Measurements from ENCODE around the gene MEF2C. TPM values are rescaled to one million over a fixed set of nuclear protein-coding genes. Genes with fewer than 3 reads are reported as not detected.

The MEF2C gene
- total RNA-seq, 1 experiment from 2014 or later: 1.7 TPM

DNA sequence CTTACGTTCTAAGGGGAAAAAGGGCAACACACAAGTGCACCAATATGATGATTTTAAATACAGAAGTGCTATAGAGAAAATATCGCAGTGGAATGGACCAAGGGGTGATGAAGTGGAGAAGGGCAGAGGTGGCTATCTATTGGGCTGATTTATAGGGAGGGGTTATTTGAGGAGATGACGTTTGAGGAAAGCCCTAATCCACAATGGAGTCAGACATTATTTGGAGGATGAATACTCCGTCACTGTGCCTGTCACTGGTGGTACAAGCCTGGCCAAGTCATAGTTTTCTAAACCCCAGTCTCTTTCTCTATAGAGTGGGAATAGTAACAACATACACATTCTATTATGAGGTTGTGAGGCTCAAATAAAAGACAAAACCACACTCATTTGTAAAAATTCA lies 48.5 kb downstream of the MEF2C start:
- Mint-ChIP-seq H3K4me3 (no peak overlapping the region), H3K36me3 (no peaks in the 10 kb centered on the region), H3K9me3 (no peaks in the 10 kb centered on the region), H3K4me1 (peaks cover 10% of the 10 kb centered on the region), H3K27ac (no peak overlapping the region), H3K27me3 (ENCODE audit: low read depth) (no peaks in the 10 kb centered on the region)
- ATAC-seq (no peak), DNase-seq (ENCODE audit: low spot score) (no peak)
- no peak for TF ChIP-seq ZNF416 (CRISPR knock-in tag; IDR thresholded peaks at IDR 0.05)
- TF ChIP-seq, protein P1, sequence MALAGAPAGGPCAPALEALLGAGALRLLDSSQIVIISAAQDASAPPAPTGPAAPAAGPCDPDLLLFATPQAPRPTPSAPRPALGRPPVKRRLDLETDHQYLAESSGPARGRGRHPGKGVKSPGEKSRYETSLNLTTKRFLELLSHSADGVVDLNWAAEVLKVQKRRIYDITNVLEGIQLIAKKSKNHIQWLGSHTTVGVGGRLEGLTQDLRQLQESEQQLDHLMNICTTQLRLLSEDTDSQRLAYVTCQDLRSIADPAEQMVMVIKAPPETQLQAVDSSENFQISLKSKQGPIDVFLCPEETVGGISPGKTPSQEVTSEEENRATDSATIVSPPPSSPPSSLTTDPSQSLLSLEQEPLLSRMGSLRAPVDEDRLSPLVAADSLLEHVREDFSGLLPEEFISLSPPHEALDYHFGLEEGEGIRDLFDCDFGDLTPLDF (CRISPR knock-in tag; IDR thresholded peaks at IDR 0.05): no peak
- no peak for TF ChIP-seq FOXP1 (CRISPR knock-in tag; IDR thresholded peaks at IDR 0.05; ENCODE audit: borderline replicate concordance)
- TF ChIP-seq, protein P2, sequence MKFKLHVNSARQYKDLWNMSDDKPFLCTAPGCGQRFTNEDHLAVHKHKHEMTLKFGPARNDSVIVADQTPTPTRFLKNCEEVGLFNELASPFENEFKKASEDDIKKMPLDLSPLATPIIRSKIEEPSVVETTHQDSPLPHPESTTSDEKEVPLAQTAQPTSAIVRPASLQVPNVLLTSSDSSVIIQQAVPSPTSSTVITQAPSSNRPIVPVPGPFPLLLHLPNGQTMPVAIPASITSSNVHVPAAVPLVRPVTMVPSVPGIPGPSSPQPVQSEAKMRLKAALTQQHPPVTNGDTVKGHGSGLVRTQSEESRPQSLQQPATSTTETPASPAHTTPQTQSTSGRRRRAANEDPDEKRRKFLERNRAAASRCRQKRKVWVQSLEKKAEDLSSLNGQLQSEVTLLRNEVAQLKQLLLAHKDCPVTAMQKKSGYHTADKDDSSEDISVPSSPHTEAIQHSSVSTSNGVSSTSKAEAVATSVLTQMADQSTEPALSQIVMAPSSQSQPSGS (CRISPR knock-in tag; IDR thresholded peaks at IDR 0.05; ENCODE audit: borderline replicate concordance, low read depth): no peak
- TF ChIP-seq KAT7 (CRISPR knock-in tag; IDR thresholded peaks at IDR 0.05; ENCODE audit: borderline replicate concordance): no peak
- TF ChIP-seq SMAD4 (CRISPR knock-in tag; IDR thresholded peaks at IDR 0.05): no peak
- TF ChIP-seq, protein P3, sequence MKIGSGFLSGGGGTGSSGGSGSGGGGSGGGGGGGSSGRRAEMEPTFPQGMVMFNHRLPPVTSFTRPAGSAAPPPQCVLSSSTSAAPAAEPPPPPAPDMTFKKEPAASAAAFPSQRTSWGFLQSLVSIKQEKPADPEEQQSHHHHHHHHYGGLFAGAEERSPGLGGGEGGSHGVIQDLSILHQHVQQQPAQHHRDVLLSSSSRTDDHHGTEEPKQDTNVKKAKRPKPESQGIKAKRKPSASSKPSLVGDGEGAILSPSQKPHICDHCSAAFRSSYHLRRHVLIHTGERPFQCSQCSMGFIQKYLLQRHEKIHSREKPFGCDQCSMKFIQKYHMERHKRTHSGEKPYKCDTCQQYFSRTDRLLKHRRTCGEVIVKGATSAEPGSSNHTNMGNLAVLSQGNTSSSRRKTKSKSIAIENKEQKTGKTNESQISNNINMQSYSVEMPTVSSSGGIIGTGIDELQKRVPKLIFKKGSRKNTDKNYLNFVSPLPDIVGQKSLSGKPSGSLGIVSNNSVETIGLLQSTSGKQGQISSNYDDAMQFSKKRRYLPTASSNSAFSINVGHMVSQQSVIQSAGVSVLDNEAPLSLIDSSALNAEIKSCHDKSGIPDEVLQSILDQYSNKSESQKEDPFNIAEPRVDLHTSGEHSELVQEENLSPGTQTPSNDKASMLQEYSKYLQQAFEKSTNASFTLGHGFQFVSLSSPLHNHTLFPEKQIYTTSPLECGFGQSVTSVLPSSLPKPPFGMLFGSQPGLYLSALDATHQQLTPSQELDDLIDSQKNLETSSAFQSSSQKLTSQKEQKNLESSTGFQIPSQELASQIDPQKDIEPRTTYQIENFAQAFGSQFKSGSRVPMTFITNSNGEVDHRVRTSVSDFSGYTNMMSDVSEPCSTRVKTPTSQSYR (CRISPR knock-in tag; IDR thresholded peaks at IDR 0.05): no peak
- no peak for TF ChIP-seq ZNF317 (CRISPR knock-in tag; IDR thresholded peaks at IDR 0.05; ENCODE audit: borderline replicate concordance, low read depth)
- no peak for TF ChIP-seq MXD4 (CRISPR knock-in tag; IDR thresholded peaks at IDR 0.05; ENCODE audit: borderline replicate concordance)
- TF ChIP-seq HMGA2 (CRISPR knock-in tag; IDR thresholded peaks at IDR 0.05): no peak
- ChIA-PET POLR2A (no interaction called here), CTCF (no interaction called here)

DNA sequence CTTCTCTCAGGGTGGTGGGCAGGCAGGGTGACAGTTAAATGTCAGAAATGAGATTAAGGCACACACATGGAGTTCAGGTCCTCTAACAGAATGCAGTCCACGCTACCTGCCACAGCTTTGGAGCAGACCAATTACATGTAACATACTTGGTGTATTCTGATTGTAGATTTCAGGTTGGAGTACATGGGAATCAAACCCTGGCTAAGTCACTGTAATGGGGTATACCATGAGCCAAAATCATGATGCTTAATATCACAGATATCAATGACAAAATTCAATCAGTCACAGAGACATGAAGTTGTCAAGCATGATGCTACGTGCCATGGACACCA lies 48.9 kb downstream of the MEF2C start:
- no peaks in the 10 kb centered on the region for H3K9me3 Mint-ChIP-seq
- H3K27ac Mint-ChIP-seq: no peak overlapping the region
- H3K4me1 Mint-ChIP-seq: peaks cover 10% of the 10 kb centered on the region
- CTCF ChIA-PET: no interaction called here
- TF ChIP-seq NFATC4 (CRISPR knock-in tag; IDR thresholded peaks at IDR 0.05): no peak
- DNase-seq (ENCODE audit: low spot score) (no peak), ATAC-seq (no peak)
- POLR2A ChIA-PET: no interaction called here
- no peaks in the 10 kb centered on the region for H3K36me3 Mint-ChIP-seq
- H3K27me3 Mint-ChIP-seq (ENCODE audit: low read depth): no peaks in the 10 kb centered on the region
- no peak overlapping the region for H3K4me3 Mint-ChIP-seq

DNA sequence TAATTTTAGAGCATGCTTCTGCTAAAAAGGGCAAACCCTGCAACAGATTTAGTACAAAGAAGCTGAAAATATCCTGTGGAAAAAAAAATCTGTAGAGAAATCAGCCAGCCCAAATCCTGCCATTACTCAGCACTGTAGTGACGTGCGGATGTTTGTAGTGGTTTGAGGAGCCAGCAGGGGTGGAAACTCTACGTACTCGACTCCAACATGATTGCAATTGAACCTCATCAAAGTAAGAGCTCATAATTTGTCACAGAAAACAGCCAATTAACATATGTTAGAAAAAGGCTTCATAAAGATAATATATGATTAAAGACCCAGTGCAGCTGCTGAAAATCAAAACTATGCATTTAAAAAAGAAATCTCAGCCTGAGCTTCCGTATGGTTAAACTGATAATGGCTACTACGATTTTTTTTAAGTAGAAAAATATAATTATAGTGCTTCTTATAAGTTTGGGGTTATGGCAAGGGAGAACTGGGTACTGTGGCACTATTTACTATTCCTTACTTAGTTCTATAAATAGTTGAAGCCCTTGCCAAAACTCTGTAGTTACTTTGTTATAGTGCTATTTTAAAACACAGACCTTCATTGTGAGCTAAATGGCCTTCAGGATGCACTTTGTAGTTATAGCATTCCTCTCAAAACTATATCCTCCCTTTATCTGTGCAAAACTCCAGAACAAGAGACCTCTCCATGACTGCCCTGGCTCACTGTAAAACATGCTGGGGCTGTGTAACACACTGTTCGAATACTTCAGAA lies 49.4 kb downstream of the MEF2C start:
- ATAC-seq: peak; percentile 34; the same call in 1 of the 2 replicates

DNA sequence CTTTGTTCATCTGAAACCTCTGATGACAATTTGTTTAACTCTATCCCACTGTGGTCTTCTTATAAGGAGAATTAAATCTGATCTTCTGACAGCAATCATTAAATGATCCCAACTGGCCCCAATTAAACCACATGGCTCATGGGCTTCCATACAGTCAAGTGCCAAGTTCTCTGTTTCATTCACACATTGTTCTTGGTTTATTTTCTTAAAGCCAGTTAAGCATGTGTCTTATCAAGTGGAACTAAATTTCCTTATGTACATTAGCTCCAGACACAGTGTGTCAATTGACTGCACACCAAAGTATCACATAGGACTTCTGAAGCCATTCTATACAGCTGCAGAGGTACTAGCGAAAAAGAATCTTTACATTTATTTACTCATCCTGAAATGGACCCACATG lies 51.2 kb downstream of the MEF2C start:
- no peaks in the 10 kb centered on the region for H3K36me3 Mint-ChIP-seq
- no peaks in the 10 kb centered on the region for H3K27me3 Mint-ChIP-seq (ENCODE audit: low read depth)
- H3K4me3 Mint-ChIP-seq: no peak overlapping the region
- no peak overlapping the region for H3K27ac Mint-ChIP-seq
- ATAC-seq: no peak
- no peak for DNase-seq (ENCODE audit: low spot score)
- ChIA-PET CTCF (no interaction called here), POLR2A (no interaction called here)
- no peaks in the 10 kb centered on the region for H3K9me3 Mint-ChIP-seq
- H3K4me1 Mint-ChIP-seq: peaks cover 26% of the 10 kb centered on the region
- TF ChIP-seq SMAD4 (CRISPR knock-in tag; IDR thresholded peaks at IDR 0.05): no peak
- TF ChIP-seq, protein P4, sequence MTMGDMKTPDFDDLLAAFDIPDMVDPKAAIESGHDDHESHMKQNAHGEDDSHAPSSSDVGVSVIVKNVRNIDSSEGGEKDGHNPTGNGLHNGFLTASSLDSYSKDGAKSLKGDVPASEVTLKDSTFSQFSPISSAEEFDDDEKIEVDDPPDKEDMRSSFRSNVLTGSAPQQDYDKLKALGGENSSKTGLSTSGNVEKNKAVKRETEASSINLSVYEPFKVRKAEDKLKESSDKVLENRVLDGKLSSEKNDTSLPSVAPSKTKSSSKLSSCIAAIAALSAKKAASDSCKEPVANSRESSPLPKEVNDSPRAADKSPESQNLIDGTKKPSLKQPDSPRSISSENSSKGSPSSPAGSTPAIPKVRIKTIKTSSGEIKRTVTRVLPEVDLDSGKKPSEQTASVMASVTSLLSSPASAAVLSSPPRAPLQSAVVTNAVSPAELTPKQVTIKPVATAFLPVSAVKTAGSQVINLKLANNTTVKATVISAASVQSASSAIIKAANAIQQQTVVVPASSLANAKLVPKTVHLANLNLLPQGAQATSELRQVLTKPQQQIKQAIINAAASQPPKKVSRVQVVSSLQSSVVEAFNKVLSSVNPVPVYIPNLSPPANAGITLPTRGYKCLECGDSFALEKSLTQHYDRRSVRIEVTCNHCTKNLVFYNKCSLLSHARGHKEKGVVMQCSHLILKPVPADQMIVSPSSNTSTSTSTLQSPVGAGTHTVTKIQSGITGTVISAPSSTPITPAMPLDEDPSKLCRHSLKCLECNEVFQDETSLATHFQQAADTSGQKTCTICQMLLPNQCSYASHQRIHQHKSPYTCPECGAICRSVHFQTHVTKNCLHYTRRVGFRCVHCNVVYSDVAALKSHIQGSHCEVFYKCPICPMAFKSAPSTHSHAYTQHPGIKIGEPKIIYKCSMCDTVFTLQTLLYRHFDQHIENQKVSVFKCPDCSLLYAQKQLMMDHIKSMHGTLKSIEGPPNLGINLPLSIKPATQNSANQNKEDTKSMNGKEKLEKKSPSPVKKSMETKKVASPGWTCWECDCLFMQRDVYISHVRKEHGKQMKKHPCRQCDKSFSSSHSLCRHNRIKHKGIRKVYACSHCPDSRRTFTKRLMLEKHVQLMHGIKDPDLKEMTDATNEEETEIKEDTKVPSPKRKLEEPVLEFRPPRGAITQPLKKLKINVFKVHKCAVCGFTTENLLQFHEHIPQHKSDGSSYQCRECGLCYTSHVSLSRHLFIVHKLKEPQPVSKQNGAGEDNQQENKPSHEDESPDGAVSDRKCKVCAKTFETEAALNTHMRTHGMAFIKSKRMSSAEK (CRISPR knock-in tag; IDR thresholded peaks at IDR 0.05; ENCODE audit: borderline replicate concordance): no peak

More for the DNA sequence above, 49.4 kb downstream of the MEF2C start:
- H3K4me1 Mint-ChIP-seq: peaks cover 12% of the 10 kb centered on the region
- H3K9me3 Mint-ChIP-seq: no peaks in the 10 kb centered on the region
- ChIA-PET POLR2A (no interaction called here), CTCF (no interaction called here)
- no peak for DNase-seq (ENCODE audit: low spot score)
- H3K4me3 Mint-ChIP-seq: no peak overlapping the region
- no peaks in the 10 kb centered on the region for H3K27me3 Mint-ChIP-seq (ENCODE audit: low read depth)
- H3K27ac Mint-ChIP-seq: no peak overlapping the region
- TF ChIP-seq ATF1 (CRISPR knock-in tag; IDR thresholded peaks at IDR 0.05) (no peak), HMGA2 (CRISPR knock-in tag; IDR thresholded peaks at IDR 0.05) (no peak)
- TF ChIP-seq, protein P5, sequence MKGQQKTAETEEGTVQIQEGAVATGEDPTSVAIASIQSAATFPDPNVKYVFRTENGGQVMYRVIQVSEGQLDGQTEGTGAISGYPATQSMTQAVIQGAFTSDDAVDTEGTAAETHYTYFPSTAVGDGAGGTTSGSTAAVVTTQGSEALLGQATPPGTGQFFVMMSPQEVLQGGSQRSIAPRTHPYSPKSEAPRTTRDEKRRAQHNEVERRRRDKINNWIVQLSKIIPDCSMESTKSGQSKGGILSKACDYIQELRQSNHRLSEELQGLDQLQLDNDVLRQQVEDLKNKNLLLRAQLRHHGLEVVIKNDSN (CRISPR knock-in tag; IDR thresholded peaks at IDR 0.05): no peak
- no peaks in the 10 kb centered on the region for H3K36me3 Mint-ChIP-seq
